Activated CD4-positive, alpha-beta T cell treated with anti-CD3 and anti-CD28 coated beads, Interleukin-2, amount 50 U/mL, for 48 hours (primary cell): ENCODE measurements around the gene NOLC1.

Experiments
- DNase-seq, 2 experiments: peaks; one replicate each; pipeline ENCODE4 v3.0.0-alpha.2; 2020

The NOLC1 gene

DNA sequence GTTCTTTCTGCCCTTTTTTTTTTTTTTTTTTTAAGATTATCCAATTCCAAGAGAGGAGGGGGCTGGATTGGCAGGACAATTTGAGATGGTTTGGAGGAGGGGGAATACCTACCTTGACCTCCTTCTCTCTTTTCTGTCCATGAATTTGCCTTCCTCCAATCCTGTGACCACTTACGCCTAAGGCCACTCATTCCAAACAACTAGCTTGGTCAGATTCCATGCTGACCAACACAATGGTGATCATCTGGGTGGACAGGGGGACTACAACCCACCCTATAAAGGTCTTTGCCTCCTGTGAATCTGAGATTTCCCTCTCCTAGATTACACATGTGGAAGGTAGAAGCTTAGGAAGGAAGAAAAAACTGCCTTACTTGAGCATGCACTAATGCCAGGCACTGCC, 29.7 kb upstream of the NOLC1 start:
- DNase-seq: no peak

GRCh38 chr10:102123223-102123622, 29.0 kb upstream of the NOLC1 start:
- no peak for DNase-seq

DNA sequence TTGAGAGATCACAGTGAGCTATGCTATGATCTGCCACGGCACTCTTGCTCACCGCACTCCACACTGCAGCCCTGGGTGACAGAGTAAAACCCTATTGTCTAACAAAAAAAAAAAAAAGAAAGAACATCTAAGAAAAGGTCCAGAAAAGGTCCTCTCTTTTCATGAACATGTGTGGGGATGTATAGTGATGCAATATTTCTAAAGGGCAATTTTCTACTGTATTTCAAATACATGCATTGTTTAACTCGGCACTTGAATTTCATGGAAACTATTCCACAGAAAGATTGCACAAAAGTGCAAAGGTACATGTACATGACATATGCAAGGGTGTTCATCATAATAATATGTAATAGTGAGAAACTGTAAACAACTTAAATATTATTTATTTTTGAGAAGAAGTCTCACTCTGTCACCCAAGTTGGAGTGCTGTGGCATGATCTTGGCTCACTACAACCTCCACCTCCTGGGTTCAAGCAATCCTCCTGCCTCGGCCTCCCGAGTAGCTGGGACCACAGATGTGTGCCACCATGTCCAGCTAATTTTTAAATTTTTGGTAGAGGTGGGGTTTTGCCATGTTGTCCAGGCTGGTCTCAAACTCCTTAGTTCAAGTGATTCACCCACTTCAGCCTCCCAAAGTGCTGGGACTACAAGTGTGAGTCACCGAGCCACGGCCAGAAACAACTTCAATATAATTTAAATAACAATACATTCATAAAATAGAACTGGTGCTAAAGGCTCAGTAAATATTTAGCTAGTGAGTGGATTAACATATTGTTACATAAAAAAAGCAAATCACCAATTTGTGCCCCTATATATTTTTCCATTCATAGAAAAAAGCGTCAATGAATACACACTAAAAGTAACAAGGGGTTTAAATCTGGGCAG, 20.7 kb upstream of the NOLC1 start:
- DNase-seq: no peak

GRCh38 chr10:102132193-102132562, 20.0 kb upstream of the NOLC1 start:
- DNase-seq: no peak

GRCh38 chr10:102132563-102133372, 19.4 kb upstream of the NOLC1 start, which contains the start of gene PPRC1:
TSS of gene PPRC1 (plus strand) at chr10:102133040. CDS start at chr10:102133069, 29 bp downstream.
- peak; percentile 96 to 98 for DNase-seq

GRCh38 chr10:102133373-102134195, 18.6 kb upstream of the NOLC1 start:
- DNase-seq: peak; percentile 69 to 77

- DNase-seq: no peak
These were observed 17.8 kb upstream of the NOLC1 start for GRCh38 chr10:102134416-102134815.

DNA sequence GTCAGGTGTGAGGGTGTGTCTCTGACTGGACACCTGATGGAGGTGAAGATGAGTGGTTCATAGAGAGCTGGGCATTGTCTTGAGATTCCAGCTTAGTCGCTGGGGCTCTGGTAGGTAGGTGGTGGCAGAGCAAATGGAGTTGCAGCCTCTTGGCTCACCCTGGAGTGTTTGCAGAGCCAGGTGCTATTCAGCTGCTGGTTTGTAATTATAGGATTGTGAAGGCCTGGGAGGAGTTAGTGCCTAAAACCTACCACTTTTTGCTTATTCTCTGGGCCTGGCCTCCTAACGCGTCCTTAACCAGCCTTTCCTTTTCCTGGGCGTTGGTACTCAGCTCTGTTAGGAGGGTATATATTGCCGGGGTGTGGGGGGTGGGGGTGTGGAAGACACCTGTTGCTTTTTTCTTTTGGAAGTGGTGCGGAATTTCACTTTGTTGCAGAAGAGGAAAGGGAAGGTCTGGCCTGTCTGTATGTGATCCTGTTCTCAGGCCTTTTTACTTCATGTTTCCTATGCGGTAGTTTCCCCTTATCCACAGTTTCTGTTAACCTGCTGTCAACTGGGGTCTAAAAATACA, 16.1 kb upstream of the NOLC1 start:
- DNase-seq: no peak

GRCh38 chr10:102139281-102140110, 12.7 kb upstream of the NOLC1 start:
- no peak for DNase-seq

DNA sequence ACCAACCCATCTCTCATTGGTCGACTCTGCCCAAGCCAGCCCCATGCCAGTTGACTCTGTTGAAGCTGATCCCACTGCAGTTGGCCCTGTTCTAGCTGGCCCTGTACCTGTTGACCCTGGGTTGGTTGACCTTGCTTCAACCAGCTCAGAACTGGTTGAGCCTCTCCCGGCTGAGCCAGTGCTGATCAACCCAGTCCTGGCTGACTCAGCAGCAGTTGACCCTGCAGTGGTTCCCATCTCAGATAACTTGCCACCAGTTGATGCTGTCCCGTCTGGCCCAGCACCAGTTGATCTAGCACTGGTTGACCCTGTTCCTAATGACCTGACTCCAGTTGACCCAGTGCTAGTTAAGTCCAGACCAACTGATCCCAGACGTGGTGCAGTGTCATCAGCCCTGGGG, 12.0 kb upstream of the NOLC1 start:
- DNase-seq: no peak

GRCh38 chr10:102140913-102141540, 11.2 kb upstream of the NOLC1 start:
- DNase-seq: no peak

- no peak for DNase-seq
These were observed 10.5 kb upstream of the NOLC1 start for GRCh38 chr10:102141583-102142107.

DNA sequence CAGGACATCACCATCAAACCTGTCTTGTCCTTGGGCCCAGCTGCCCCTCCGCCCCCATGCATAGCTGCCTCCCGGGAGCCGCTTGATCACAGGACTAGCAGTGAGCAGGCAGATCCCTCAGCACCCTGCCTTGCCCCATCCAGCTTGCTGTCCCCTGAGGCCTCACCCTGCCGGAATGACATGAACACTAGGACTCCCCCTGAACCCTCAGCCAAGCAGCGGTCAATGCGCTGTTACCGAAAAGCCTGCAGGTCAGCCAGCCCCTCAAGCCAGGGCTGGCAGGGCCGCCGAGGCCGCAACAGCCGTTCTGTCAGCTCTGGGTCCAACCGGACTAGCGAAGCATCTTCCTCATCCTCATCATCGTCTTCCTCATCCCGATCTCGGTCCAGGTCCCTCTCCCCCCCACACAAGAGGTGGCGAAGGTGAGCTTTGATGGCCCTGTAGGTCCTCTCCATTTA, 5.2 kb upstream of the NOLC1 start:
- no peak for DNase-seq

GRCh38 chr10:102147561-102147960, 4.6 kb upstream of the NOLC1 start:
- no peak for DNase-seq

GRCh38 chr10:102148275-102148674, 3.9 kb upstream of the NOLC1 start:
- no peak for DNase-seq

GRCh38 chr10:102150970-102151773, 1.0 kb upstream of the NOLC1 start:
- DNase-seq: no peak

DNA sequence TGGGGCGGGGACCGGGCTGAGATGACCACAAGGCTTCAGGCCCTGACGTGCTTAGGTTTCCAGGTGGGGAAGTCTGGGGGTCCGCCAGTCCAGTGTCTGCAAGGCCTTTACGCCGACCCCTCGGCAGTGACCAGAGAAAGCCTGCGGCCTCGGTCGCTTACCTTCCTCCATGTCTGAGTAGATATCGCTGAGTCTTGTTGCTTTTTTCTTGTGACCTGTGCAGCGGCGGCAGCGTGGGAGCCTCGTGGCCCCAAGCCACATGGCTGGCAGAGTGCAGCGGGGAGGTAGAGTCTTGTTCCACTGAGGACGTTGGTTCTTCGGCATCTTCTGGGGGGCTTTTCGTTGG, 329 bp downstream of the NOLC1 start:
- peak; percentile 58 to 63 for DNase-seq

GRCh38 chr10:102153093-102153620, 968 bp downstream of the NOLC1 start:
- no peak for DNase-seq

- DNase-seq: no peak
These were observed 2.4 kb downstream of the NOLC1 start for GRCh38 chr10:102154466-102155116.
